K562 (cell line): ENCODE measurements around the gene AAMP. TPM values are rescaled to one million over a fixed set of nuclear protein-coding genes. Genes with fewer than 3 reads are reported as not detected.
"Not testable (repeated sequence)": the region's sequence is repeated elsewhere in the genome, so short reads cannot be mapped to it uniquely, and the experiment has no call there.

ENCODE experiments used
- ATAC-seq: fragments of 200-7000 bp; cut with Tn5 transposase; 3 replicates; pipeline ENCODE4 v1.9.1; 2020; ENCODE audit warnings: moderate library complexity
- BruUV-seq: library from RNA; stranded (reverse); fragments of 400-500 nt; replicated peaks from 2 replicates; lab custom pipeline; 2021; lab: Mats Ljungman, UMichigan
- CTCF ChIA-PET: fragments of 300-600 bp; formaldehyde crosslinking; extraction: SDS; loops from one replicate; lab custom pipeline; 2021; ENCODE audit warnings: low intra/inter-chr PET ratio; lab: Yijun Ruan, JAX
- POLR2A ChIA-PET: fragments of 300-600, 350-650 bp; sonication (Branson Sonifier 250); formaldehyde crosslinking; extraction: SDS; loops from one replicate; lab custom pipeline; 2021; ENCODE audit warnings: antibody characterized with exemption, inconsistent platforms; lab: Yijun Ruan, JAX
- DNase-seq, 4 experiments: peaks; one replicate each; pipeline versions ENCODE4 v3.0.0 to v3.0.0-alpha.2; 2011 to 2018; ENCODE audit warnings: low spot score in 3 of 4, mixed read lengths in 3 of 4; ENCODE audit errors: extremely low read depth in 1 of 4
- FAIRE-seq: peaks from 2 replicates; lab custom pipeline; 2011; peaks lifted over from hg19 to GRCh38; lab: Jason Lieb, UNC
- H2AFZ ChIP-seq: 2 replicates; pipeline ENCODE4 v1.6.0; 2011; ENCODE audit warnings: low read depth, low read length, control low read depth, inconsistent platforms
- H3K27ac ChIP-seq: fragments of 200-600 bp; 3 replicates; pipeline ENCODE4 v1.8.0; 2011; ENCODE audit warnings: low read depth, mild to moderate bottlenecking, control low read depth, inconsistent platforms, low read length, moderate library complexity, mixed read lengths; ENCODE audit errors: extremely low read depth
- H3K27me3 ChIP-seq, 2 experiments: fragments of 300-600 bp in 1 of 2; 2 replicates in 1 of 2; 3 replicates in 1 of 2; pipeline versions ENCODE4 v1.6.0 to v1.8.0; 2011; ENCODE audit warnings: inconsistent platforms in 2 of 2, low read length in 2 of 2, mild to moderate bottlenecking in 1 of 2, mixed read lengths in 1 of 2, moderate library complexity in 1 of 2; ENCODE audit not compliant: control insufficient read depth in 2 of 2, insufficient read depth in 2 of 2
- H3K36me3 ChIP-seq: fragments of 300-600 bp; 3 replicates; pipeline ENCODE4 v1.8.0; 2011; ENCODE audit warnings: mild to moderate bottlenecking, low read length, inconsistent platforms; ENCODE audit not compliant: control insufficient read depth, insufficient read depth
- H3K4me1 ChIP-seq, 2 experiments: fragments of 200-600 bp in 1 of 2; replicated peaks in 1 of 2; 2 replicates in 1 of 2; 3 replicates in 1 of 2; pipeline versions ENCODE4 v1.5.1 to v1.8.0; 2011; ENCODE audit warnings: inconsistent platforms in 2 of 2, low read length in 2 of 2, mild to moderate bottlenecking in 1 of 2, mixed read lengths in 1 of 2, moderate library complexity in 1 of 2; ENCODE audit not compliant: control insufficient read depth in 2 of 2, insufficient read depth in 2 of 2
- H3K4me2 ChIP-seq: 2 replicates; pipeline ENCODE4 v1.6.1; 2011; ENCODE audit warnings: low read length, control low read depth, inconsistent platforms, mixed read lengths; ENCODE audit not compliant: insufficient read depth
- H3K4me3 ChIP-seq: fragments of 200-600 bp; sonication (generic), shearing (Covaris generic); 2 replicates; pipeline ENCODE4 v1.5.1; 2016; ENCODE audit warnings: control low read depth, inconsistent platforms
- H3K79me2 ChIP-seq: fragments of 200-600 bp; 3 replicates; pipeline ENCODE4 v1.8.0; 2011; ENCODE audit warnings: low read length, inconsistent platforms; ENCODE audit not compliant: control insufficient read depth, insufficient read depth
- H3K9ac ChIP-seq, 2 experiments: 2 replicates each; pipeline versions ENCODE4 v1.6.0 to v1.6.1; 2011; ENCODE audit warnings: low read depth in 2 of 2, low read length in 2 of 2, control low read depth in 1 of 2, inconsistent platforms in 1 of 2, mild to moderate bottlenecking in 1 of 2, mixed read lengths in 1 of 2; ENCODE audit not compliant: insufficient read depth in 1 of 2
- H3K9me1 ChIP-seq: one replicate; pipeline ENCODE4 v1.6.0; 2011; ENCODE audit warnings: inconsistent platforms, mild to moderate bottlenecking, low read length, moderate library complexity; ENCODE audit not compliant: control insufficient read depth, insufficient read depth
- H3K9me3 ChIP-seq: replicated peaks from 2 replicates; pipeline ENCODE4 v1.5.1; 2011; ENCODE audit warnings: low read depth, low read length, inconsistent platforms; ENCODE audit not compliant: control insufficient read depth, insufficient read depth
- H4K20me1 ChIP-seq: replicated peaks from 2 replicates; pipeline ENCODE4 v1.6.1; 2011; ENCODE audit warnings: low read length, inconsistent platforms, mixed read lengths; ENCODE audit not compliant: control insufficient read depth, insufficient read depth
- PCBP2 ChIP-seq: fragments of 200-400 bp; formaldehyde crosslinking; IDR thresholded peaks from 2 replicates; pipeline ENCODE4 v1.6.1; 2018; ENCODE audit warnings: low read length, low read depth, mild to moderate bottlenecking, moderate library complexity; ENCODE audit not compliant: poor library complexity, severe bottlenecking
- POLR2H ChIP-seq: IDR thresholded peaks from 2 replicates; pipeline ENCODE4 v1.6.1; 2016; ENCODE audit warnings: missing genetic modification characterization, low read depth, mild to moderate bottlenecking, control low read depth, missing compliant biosample characterization, moderate library complexity
- ZFP1 ChIP-seq: fragments of 450-650 bp; formaldehyde crosslinking; IDR thresholded peaks from 2 replicates; pipeline ENCODE4 v1.4.0; 2020; ENCODE audit warnings: mild to moderate bottlenecking, mixed read lengths
- ZNF24 ChIP-seq: fragments of 450-650 bp; IDR thresholded peaks from 2 replicates; pipeline ENCODE4 v1.6.1; 2016
- ZNF707 ChIP-seq: fragments of 250-450 bp; sonication (Bioruptor Pico); conservative IDR thresholded peaks from 2 replicates; pipeline ENCODE4 v1.8.0; 2022; ENCODE audit warnings: inconsistent platforms, mild to moderate bottlenecking, moderate library complexity
- WGBS: fragments of 100-300 bp; shearing (Covaris generic); methylation state at CpG from one replicate; pipeline ENCODE4 v1.1.6; 2016; ENCODE audit warnings: low coverage, mixed read lengths; ENCODE audit not compliant: insufficient coverage; ENCODE audit errors: missing lambda C conversion rate; 5-methylcytosine and 5-hydroxymethylcytosine counted together
- in situ Hi-C: fragments of 300-500 bp; cut with MboI; formaldehyde crosslinking; loops from 4 replicates; pipeline ENCODE4 v1.15.0; 2018; ENCODE audit warnings: inconsistent platforms, mixed read lengths
- intact Hi-C: fragments of 100-400 bp; cut with micrococcal nuclease; formaldehyde crosslinking; loops from 2 replicates; pipeline ENCODE4 v1.14.2; 2022
- polyA plus RNA-seq, 8 experiments: library from polyadenylated mRNA; depleted of rRNA in 4 of 8; stranded (reverse) in 5 of 8; unstranded in 3 of 8; fragments of >200 nt; fragmentation: Nextera tagmentation in 2 of 8; fragmentation: Illumina TruSeq in 1 of 8; extraction: Ambion mirVana in 2 of 8; extraction: Trizol in 1 of 8; gene quantifications; 2 replicates each; pipeline versions ENCODE4 v1.2.1 to v1.2.3, GENCODE V29; 2011 to 2014; ENCODE audit warnings: inconsistent platforms in 1 of 8, missing spikeins in 1 of 8
- total RNA-seq, 7 experiments: library from RNA; depleted of rRNA in 6 of 7; stranded (reverse); fragments of >200 nt in 6 of 7; fragmentation: Illumina TruSeq in 2 of 7; extraction: Trizol in 2 of 7; gene quantifications; 2 replicates each; pipeline versions ENCODE4 v1.2.1 to v1.2.3, GENCODE V29; 2011 to 2021; ENCODE audit warnings: low replicate concordance in 1 of 7

Gene AAMP
- total and polyA plus RNA-seq, 9 of the 15 experiments (the other 6 are each of a cell fraction or from before 2014, with no cell fraction given), result 5.7 to 197 (median 94.1) TPM

DNA sequence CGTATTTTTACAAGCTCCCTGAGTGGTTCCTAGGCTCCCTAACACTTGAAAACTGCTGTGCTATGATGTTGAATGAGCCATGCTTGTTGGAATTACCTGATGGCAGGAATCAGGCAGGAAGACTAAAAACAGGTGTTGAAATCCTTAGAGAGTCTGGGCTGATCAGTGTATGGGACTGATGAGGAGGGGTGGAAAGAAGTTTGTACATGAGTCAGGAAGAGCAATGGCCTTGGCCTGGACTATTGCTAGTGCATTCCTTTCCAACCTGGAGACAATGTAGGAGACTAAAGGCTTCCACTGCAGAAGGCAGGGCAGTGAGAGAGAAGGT, 47.3 kb upstream of the AAMP start (continued):
- no peak for TF ChIP-seq PCBP2
- no peak for TF ChIP-seq ZFP1 (CRISPR knock-in tag)
- no peak for TF ChIP-seq POLR2H (tag)
- TF ChIP-seq ZNF707 (CRISPR knock-in tag), result no peak

GRCh38 chr2:218315397-218315796, 45.5 kb upstream of the AAMP start:
- Histone ChIP-seq H3K79me2 (no peaks in the 10 kb centered on the region), H3K4me1 (peaks cover 7 to 20% of the 10 kb centered on the region in 2 experiments), H3K9me1 (peaks cover 4% of the 10 kb centered on the region), H4K20me1 (no peaks in the 10 kb centered on the region), H3K36me3 (no peaks in the 10 kb centered on the region), H3K4me3 (no peak overlapping the region), H3K9me3 (no peaks in the 10 kb centered on the region), H3K9ac (no peak overlapping the region), H3K27me3 (no peaks in the 10 kb centered on the region), H3K27ac (no peak overlapping the region), H2AFZ (peak overlapping the region; percentile 59), H3K4me2 (no peak overlapping the region)
- in situ Hi-C loops, result no loop called here
- FAIRE-seq, result no peak
- ATAC-seq, result no peak
- CTCF ChIA-PET, result no interaction called here
- no peak for DNase-seq
- POLR2A ChIA-PET, result interaction anchor here (1.4 kb wide), 1 partner anchor 18 kb away, joined by 7 read pairs; no protein-coding TSS in a partner anchor
- no TSS peak for BruUV-seq
- TF ChIP-seq ZNF24, result no peak
- TF ChIP-seq, all 486 proteins: peak for 0
- 74% methylated on average over 8 of the region's 8 CpGs for WGBS
- intact Hi-C loops, result no loop called here

DNA sequence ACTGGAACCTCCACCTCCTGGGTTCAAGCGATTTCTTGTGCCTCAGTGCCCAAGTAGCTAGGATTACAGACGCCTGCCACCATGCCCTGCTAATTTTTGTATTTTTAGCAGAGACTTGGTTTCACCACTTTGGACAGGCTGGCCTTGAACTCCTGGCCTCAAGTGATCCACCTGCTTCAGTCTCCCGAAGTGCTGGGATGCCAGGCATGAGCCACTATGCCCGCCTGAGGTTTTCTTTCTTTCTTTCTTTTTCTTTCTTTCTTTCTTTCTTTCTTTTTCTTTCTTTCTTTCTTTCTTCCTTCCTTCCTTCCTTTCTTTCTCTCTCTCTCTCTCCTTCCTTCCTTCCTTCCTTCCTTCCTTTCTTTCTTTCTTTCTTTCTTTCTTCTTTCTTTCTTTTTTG, 44.8 kb upstream of the AAMP start:
- H3K4me3 ChIP-seq, H2AFZ ChIP-seq, BruUV-seq, H3K36me3 ChIP-seq, H4K20me1 ChIP-seq, H3K9ac ChIP-seq, H3K27ac ChIP-seq, ATAC-seq, H3K79me2 ChIP-seq, H3K9me3 ChIP-seq, H3K9me1 ChIP-seq, H3K27me3 ChIP-seq, FAIRE-seq, CTCF ChIA-PET, in situ Hi-C loops, intact Hi-C loops, DNase-seq, H3K4me2 ChIP-seq: not testable (repeated sequence)
- H3K4me1 ChIP-seq, result peaks cover 7 to 20% of the 10 kb centered on the region in 2 experiments
- WGBS, result 79% methylated on average over 3 of the region's 4 CpGs
- POLR2A ChIA-PET, result interaction anchor here (1.4 kb wide), 1 partner anchor 19 kb away, joined by 7 read pairs; no protein-coding TSS in a partner anchor
